Endometrial microvascular endothelial cells (primary cell): ENCODE results near the gene SCO2. TPM values are rescaled to one million over a fixed set of nuclear protein-coding genes. Genes with fewer than 3 reads are reported as not detected.

Experiments used
- in situ Hi-C: cut with HindIII; loops from 2 replicates; pipeline ENCODE4 v1.10.0; 2017; ENCODE audit warnings: low sequenced_read_pairs, low pct_unique_long_range_greater_than_20kb; ENCODE audit errors: inconsistent ontology term
- total RNA-seq: library from RNA; depleted of rRNA; stranded (reverse); fragments of >200 nt; gene quantifications from one replicate; pipeline ENCODE4 v1.2.3, GENCODE V29; 2015; ENCODE audit errors: inconsistent ontology term

Gene SCO2
- total RNA-seq, 1 donor from 2014 or later, result 1.1 TPM

- in situ Hi-C loops, result no loop called here
Measured at GRCh38 chr22:50505776-50506610, 19.4 kb downstream of the SCO2 start.

- in situ Hi-C loops, result no loop called here
Measured at GRCh38 chr22:50505276-50505775, 20.1 kb downstream of the SCO2 start.

GRCh38 chr22:50504369-50505211 is 20.8 kb downstream of the SCO2 start:
- in situ Hi-C loops, result no loop called here

GRCh38 chr22:50503475-50504145 is 21.8 kb downstream of the SCO2 start:
- in situ Hi-C loops, result no loop called here

GRCh38 chr22:50502628-50503474 is 22.5 kb downstream of the SCO2 start:
- in situ Hi-C loops, result no loop called here

GRCh38 chr22:50502096-50502495 is 23.3 kb downstream of the SCO2 start:
- in situ Hi-C loops, result no loop called here

- in situ Hi-C loops, result no loop called here
Measured at GRCh38 chr22:50500452-50500851, 24.9 kb downstream of the SCO2 start.

GRCh38 chr22:50498322-50498890 is 27.0 kb downstream of the SCO2 start:
- in situ Hi-C loops, result no loop called here

GRCh38 chr22:50497093-50497492 is 28.3 kb downstream of the SCO2 start:
- in situ Hi-C loops, result no loop called here

GRCh38 chr22:50490531-50491308 is 34.7 kb downstream of the SCO2 start:
- in situ Hi-C loops, result no loop called here

- in situ Hi-C loops, result no loop called here
Measured at GRCh38 chr22:50489363-50490243, 35.8 kb downstream of the SCO2 start.

GRCh38 chr22:50488886-50489285 is 36.5 kb downstream of the SCO2 start:
- in situ Hi-C loops, result no loop called here

GRCh38 chr22:50488006-50488677 is 37.3 kb downstream of the SCO2 start:
- in situ Hi-C loops, result no loop called here

- in situ Hi-C loops, result no loop called here
Measured at GRCh38 chr22:50487290-50488005, 38.0 kb downstream of the SCO2 start.

- in situ Hi-C loops, result no loop called here
Measured at GRCh38 chr22:50486561-50487289, 38.7 kb downstream of the SCO2 start, which contains the start of gene MIOX. Gene MIOX, plus strand, starts transcription at chr22:50486859. Its CDS starts 39 bp downstream, at chr22:50486898.
